HEK293 (cell line): ENCODE results near the gene FRMD4A.

ENCODE experiments used
- GLIS2 ChIP-seq: fragments of 450-650 bp; formaldehyde crosslinking; IDR thresholded peaks from 2 replicates; pipeline ENCODE4 v1.5.1; 2016; ENCODE audit warnings: missing biosample characterization, missing genetic modification characterization
- KLF10 ChIP-seq: fragments of 450-650 bp; IDR thresholded peaks from 2 replicates; pipeline ENCODE4 v1.5.1; 2018; ENCODE audit warnings: missing biosample characterization, mild to moderate bottlenecking, missing genetic modification characterization
- MEIS1 ChIP-seq: sonication (generic); formaldehyde crosslinking; IDR thresholded peaks from 2 replicates; pipeline ENCODE4 v1.8.1; 2022; ENCODE audit warnings: missing genetic modification reagents, mild to moderate bottlenecking, borderline replicate concordance
- PRDM4 ChIP-seq: fragments of 450-650 bp; formaldehyde crosslinking; IDR thresholded peaks from 2 replicates; pipeline ENCODE4 v1.5.1; 2017; ENCODE audit warnings: missing biosample characterization, missing genetic modification characterization
- RBAK ChIP-seq: fragments of 450-650 bp; formaldehyde crosslinking; IDR thresholded peaks from 2 replicates; pipeline ENCODE4 v1.5.1; 2016; ENCODE audit warnings: missing biosample characterization, missing genetic modification characterization
- SP7 ChIP-seq: fragments of 450-650 bp; formaldehyde crosslinking; IDR thresholded peaks from 2 replicates; pipeline ENCODE4 v1.5.1; 2016; ENCODE audit warnings: missing biosample characterization, missing genetic modification characterization
- TRIM28 ChIP-seq: IDR thresholded peaks from 2 replicates; pipeline ENCODE4 v1.6.1; 2011; ENCODE audit warnings: low read length, control low read depth, borderline replicate concordance
- YY2 ChIP-seq: fragments of 450-650 bp; formaldehyde crosslinking; IDR thresholded peaks from 2 replicates; pipeline ENCODE4 v1.5.1; 2016; ENCODE audit warnings: missing biosample characterization, missing genetic modification characterization
- ZBTB49 ChIP-seq: fragments of 450-650 bp; formaldehyde crosslinking; IDR thresholded peaks from 2 replicates; pipeline ENCODE4 v1.5.1; 2016; ENCODE audit warnings: missing biosample characterization, missing genetic modification characterization, low read depth
- ZBTB6 ChIP-seq: fragments of 450-650 bp; formaldehyde crosslinking; IDR thresholded peaks from 2 replicates; pipeline ENCODE4 v1.5.1; 2017; ENCODE audit warnings: missing biosample characterization, missing genetic modification characterization
- ZFP41 ChIP-seq: fragments of 450-650 bp; formaldehyde crosslinking; IDR thresholded peaks from 2 replicates; pipeline ENCODE4 v1.5.1; 2016; ENCODE audit warnings: missing biosample characterization, missing genetic modification characterization, borderline replicate concordance
- ZNF114 ChIP-seq: fragments of 450-650 bp; formaldehyde crosslinking; IDR thresholded peaks from 2 replicates; pipeline ENCODE4 v1.5.0; 2017; ENCODE audit warnings: missing biosample characterization, missing genetic modification characterization
- ZNF121 ChIP-seq: fragments of 450-650 bp; formaldehyde crosslinking; IDR thresholded peaks from 2 replicates; pipeline ENCODE4 v1.5.1; 2016; ENCODE audit warnings: missing biosample characterization, missing genetic modification characterization
- ZNF138 ChIP-seq: fragments of 450-650 bp; formaldehyde crosslinking; IDR thresholded peaks from 2 replicates; pipeline ENCODE4 v1.5.1; 2016; ENCODE audit warnings: missing biosample characterization, missing genetic modification characterization, borderline replicate concordance
- ZNF169 ChIP-seq: fragments of 450-650 bp; formaldehyde crosslinking; IDR thresholded peaks from 2 replicates; pipeline ENCODE4 v1.5.1; 2016; ENCODE audit warnings: missing biosample characterization, missing genetic modification characterization
- ZNF18 ChIP-seq: fragments of 450-650 bp; formaldehyde crosslinking; IDR thresholded peaks from 2 replicates; pipeline ENCODE4 v1.5.1; 2016; ENCODE audit warnings: missing biosample characterization, missing genetic modification characterization
- ZNF19 ChIP-seq: fragments of 450-650 bp; formaldehyde crosslinking; IDR thresholded peaks from 2 replicates; pipeline ENCODE4; 2016; ENCODE audit warnings: missing biosample characterization, missing genetic modification characterization, low read depth
- ZNF23 ChIP-seq: fragments of 450-650 bp; formaldehyde crosslinking; IDR thresholded peaks from 2 replicates; pipeline ENCODE4 v1.5.1; 2016; ENCODE audit warnings: missing biosample characterization, missing genetic modification characterization, borderline replicate concordance
- ZNF324 ChIP-seq: fragments of 450-650 bp; formaldehyde crosslinking; IDR thresholded peaks from 2 replicates; pipeline ENCODE4 v1.5.1; 2016; ENCODE audit warnings: missing biosample characterization, missing genetic modification characterization
- ZNF354C ChIP-seq: fragments of 450-650 bp; formaldehyde crosslinking; IDR thresholded peaks from 2 replicates; pipeline ENCODE4 v1.5.1; 2016; ENCODE audit warnings: missing biosample characterization, missing genetic modification characterization, low read depth, borderline replicate concordance
- ZNF362 ChIP-seq: fragments of 450-650 bp; formaldehyde crosslinking; IDR thresholded peaks from 2 replicates; pipeline ENCODE4 v1.5.1; 2016; ENCODE audit warnings: missing biosample characterization, missing genetic modification characterization
- ZNF37A ChIP-seq: fragments of 450-650 bp; IDR thresholded peaks from 2 replicates; pipeline ENCODE4 v1.5.1; 2018; ENCODE audit warnings: missing biosample characterization, missing genetic modification characterization
- ZNF398 ChIP-seq: fragments of 450-650 bp; formaldehyde crosslinking; IDR thresholded peaks from 2 replicates; pipeline ENCODE4 v1.5.1; 2017; ENCODE audit warnings: missing biosample characterization, missing genetic modification characterization
- ZNF571 ChIP-seq: fragments of 450-650 bp; formaldehyde crosslinking; IDR thresholded peaks from 2 replicates; pipeline ENCODE4 v1.5.0; 2017; ENCODE audit warnings: missing biosample characterization, missing genetic modification characterization
- ZNF596 ChIP-seq: fragments of 450-650 bp; IDR thresholded peaks from 2 replicates; pipeline ENCODE4 v1.5.0; 2018; ENCODE audit warnings: missing biosample characterization, mild to moderate bottlenecking, missing genetic modification characterization, moderate library complexity
- ZNF704 ChIP-seq: fragments of 450-650 bp; formaldehyde crosslinking; IDR thresholded peaks from 2 replicates; pipeline ENCODE4 v1.5.1; 2016; ENCODE audit warnings: missing biosample characterization, missing genetic modification characterization
- ZNF747 ChIP-seq: fragments of 450-650 bp; formaldehyde crosslinking; IDR thresholded peaks from 2 replicates; pipeline ENCODE4 v1.5.1; 2016; ENCODE audit warnings: missing biosample characterization, missing genetic modification characterization
- ZNF785 ChIP-seq: fragments of 450-650 bp; formaldehyde crosslinking; IDR thresholded peaks from 2 replicates; pipeline ENCODE4 v1.5.1; 2016; ENCODE audit warnings: missing biosample characterization, missing genetic modification characterization

FRMD4A gene

GRCh38 chr10:14009371-14010100 lies 321.2 kb downstream of the FRMD4A start (continued):
- no peak for TF ChIP-seq ZBTB49 (tag by site-specific recombination)
- no peak for TF ChIP-seq ZFP41 (tag by site-specific recombination)
- no peak for TF ChIP-seq ZNF169 (tag by site-specific recombination)
- TF ChIP-seq TRIM28: 0 out of 2 replicates have a peak, but pooled peaks have one; percentile 22
- TF ChIP-seq ZNF571 (tag by site-specific recombination): no peak
- TF ChIP-seq KLF10 (tag by site-specific recombination): no peak
- TF ChIP-seq ZNF398 (tag by site-specific recombination): peak; percentile 16; the same call in 1 of the 2 replicates
- no peak for TF ChIP-seq YY2 (tag by site-specific recombination)
- no peak for TF ChIP-seq ZNF37A (tag by site-specific recombination)
- no peak for TF ChIP-seq ZNF324
- TF ChIP-seq ZBTB6 (tag by site-specific recombination): peak; percentile 80
- no peak for TF ChIP-seq ZNF747 (tag by site-specific recombination)
- no peak for TF ChIP-seq ZNF18
- no peak for TF ChIP-seq ZNF362 (tag by site-specific recombination)
- no peak for TF ChIP-seq ZNF23
- TF ChIP-seq GLIS2: 0 out of 2 replicates have a peak, but pooled peaks have one; percentile 26
- TF ChIP-seq SP7 (tag by site-specific recombination): no peak; the same call in 1 of the 2 replicates
- TF ChIP-seq PRDM4 (tag by site-specific recombination): peak; percentile 54; the same call in 1 of the 2 replicates
- no peak for TF ChIP-seq RBAK (tag by site-specific recombination)
- TF ChIP-seq ZNF785 (tag by site-specific recombination): no peak
- TF ChIP-seq ZNF19 (tag by site-specific recombination): no peak
- no peak for TF ChIP-seq ZNF354C (tag by site-specific recombination)
- TF ChIP-seq ZNF704 (tag by site-specific recombination): no peak
- no peak for TF ChIP-seq ZNF138 (tag by site-specific recombination)
- no peak for TF ChIP-seq MEIS1 (CRISPR knock-in tag)
- TF ChIP-seq ZNF114 (tag by site-specific recombination): no peak
- no peak for TF ChIP-seq ZNF596
- no peak for TF ChIP-seq ZNF121 (tag by site-specific recombination)
